ENCODE measurements around the gene NHS. TPM values are rescaled to one million over a fixed set of nuclear protein-coding genes. Genes with fewer than 3 reads are reported as not detected.

Gene NHS
- 1 to 10 TPM in 1 of 2 donors, under 1 TPM in 1; 0.78 to 1.7 TPM for polyA plus RNA-seq

DNA sequence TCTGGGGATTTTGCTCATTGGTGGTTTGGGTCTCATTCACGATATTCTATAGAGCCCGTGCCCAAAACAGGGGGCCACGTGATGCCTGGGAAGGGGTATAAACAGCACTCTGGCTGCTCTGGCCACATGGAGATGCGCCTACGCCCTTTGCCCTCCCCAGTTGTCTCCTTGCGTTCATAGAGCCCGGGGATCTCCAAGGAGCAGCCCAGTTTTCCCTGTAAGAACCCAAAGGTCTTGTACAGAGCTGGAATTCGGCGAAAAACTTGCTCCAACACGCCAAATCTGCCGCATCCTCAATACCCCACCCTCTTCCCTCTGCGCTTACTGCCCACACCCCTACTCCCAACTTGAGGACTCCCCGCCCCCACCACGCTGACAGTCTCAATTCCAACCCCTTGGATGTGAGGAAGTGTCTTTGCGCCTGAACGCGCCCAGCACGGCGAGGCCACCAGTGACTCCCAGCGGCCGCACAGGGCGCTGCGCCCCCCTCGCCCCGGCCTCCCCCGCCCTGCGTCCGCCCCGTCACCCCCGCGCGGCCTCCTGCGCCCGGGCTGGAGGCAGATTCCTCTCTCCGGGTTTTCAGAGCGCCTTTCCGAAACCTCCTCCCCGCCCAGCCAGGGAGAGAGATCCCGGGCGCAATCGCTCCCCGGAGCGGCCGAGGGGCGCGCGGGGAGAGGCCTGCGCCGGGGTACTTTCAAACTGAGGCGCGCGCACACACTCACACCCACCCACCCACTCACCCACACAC is at the start of gene NHS:
TSS of gene NHS (plus strand) at position 582 of the 748 bp plus-strand sequence. CDS start 558 bp downstream, outside the sequence.
- no peaks in the 10 kb centered on the region for H3K4me1 ChIP-seq (ENCODE audit: control insufficient read depth in 2 of 2, insufficient read depth in 2 of 2, low read length in 1 of 2)
- peak within 1 kb of the TSS; percentile 52 to 70 for H3K27ac ChIP-seq (ENCODE audit: low read depth in 2 of 2, low read length in 1 of 2)
- H3K9me3 ChIP-seq (ENCODE audit: control insufficient read depth in 2 of 2, insufficient read depth in 1 of 2, low read depth in 1 of 2, low read length in 1 of 2): peaks cover 0 to 5% of the 10 kb centered on the region in 2 donors
- no peaks in the 10 kb centered on the region for H3K27me3 ChIP-seq (ENCODE audit: control insufficient read depth in 1 of 2, insufficient read depth in 2 of 2, low read length in 2 of 2)
- peak within 1 kb of the TSS; percentile 50 to 68 for H3K4me3 ChIP-seq (ENCODE audit: low read depth in 1 of 2, low read length in 2 of 2)
- 2 to 32% methylated on average over 41 to 52 of the region's 52 CpGs for WGBS, 2 donors
- no peaks in the 10 kb centered on the region for H3K36me3 ChIP-seq (ENCODE audit: control insufficient read depth in 2 of 2, insufficient read depth in 2 of 2, low read length in 1 of 2)

GRCh38 chrX:17328837-17329236 is 46.2 kb upstream of the NHS start:
- no peaks in the 10 kb centered on the region for H3K36me3 ChIP-seq (ENCODE audit: control insufficient read depth in 2 of 2, insufficient read depth in 2 of 2, low read length in 1 of 2)
- H3K9me3 ChIP-seq (ENCODE audit: control insufficient read depth in 2 of 2, insufficient read depth in 1 of 2, low read depth in 1 of 2, low read length in 1 of 2): no peaks in the 10 kb centered on the region
- 61 to 85% methylated on average over 2 of the region's 2 CpGs for WGBS, 2 donors
- H3K27me3 ChIP-seq (ENCODE audit: control insufficient read depth in 1 of 2, insufficient read depth in 2 of 2, low read length in 2 of 2): no peaks in the 10 kb centered on the region
- H3K4me1 ChIP-seq (ENCODE audit: control insufficient read depth in 2 of 2, insufficient read depth in 2 of 2, low read length in 1 of 2): no peaks in the 10 kb centered on the region
- H3K4me3 ChIP-seq (ENCODE audit: low read depth in 1 of 2, low read length in 2 of 2): no peak overlapping the region
- no peak overlapping the region for H3K27ac ChIP-seq (ENCODE audit: low read depth in 2 of 2, low read length in 1 of 2)

DNA sequence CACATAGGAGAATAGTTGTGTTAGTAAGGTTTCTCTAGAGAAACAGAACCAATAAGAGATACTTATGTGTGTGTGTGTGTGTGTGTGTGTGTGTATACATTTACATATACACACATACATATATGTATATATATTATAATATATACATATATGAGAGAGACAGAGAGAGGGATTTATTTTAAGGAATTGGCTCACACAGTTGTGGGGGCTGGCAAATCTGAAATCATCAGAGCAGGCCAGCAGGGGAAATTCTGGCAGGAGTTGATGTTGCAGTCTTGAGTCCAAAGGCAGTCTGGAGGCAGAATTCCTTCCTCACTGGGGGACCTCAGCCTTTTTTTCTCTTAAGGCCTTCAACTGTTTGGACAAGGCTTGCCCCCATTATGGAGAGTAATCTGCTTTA is 38.6 kb upstream of the NHS start:
- Histone ChIP-seq H3K9me3 (ENCODE audit: control insufficient read depth in 2 of 2, insufficient read depth in 1 of 2, low read depth in 1 of 2, low read length in 1 of 2) (no peaks in the 10 kb centered on the region), H3K4me3 (ENCODE audit: low read depth in 1 of 2, low read length in 2 of 2) (no peak overlapping the region), H3K36me3 (ENCODE audit: control insufficient read depth in 2 of 2, insufficient read depth in 2 of 2, low read length in 1 of 2) (no peaks in the 10 kb centered on the region), H3K4me1 (ENCODE audit: control insufficient read depth in 2 of 2, insufficient read depth in 2 of 2, low read length in 1 of 2) (no peaks in the 10 kb centered on the region), H3K27ac (ENCODE audit: low read depth in 2 of 2, low read length in 1 of 2) (no peak overlapping the region), H3K27me3 (ENCODE audit: control insufficient read depth in 1 of 2, insufficient read depth in 2 of 2, low read length in 2 of 2) (peaks cover 0 to 3% of the 10 kb centered on the region in 2 donors)

DNA sequence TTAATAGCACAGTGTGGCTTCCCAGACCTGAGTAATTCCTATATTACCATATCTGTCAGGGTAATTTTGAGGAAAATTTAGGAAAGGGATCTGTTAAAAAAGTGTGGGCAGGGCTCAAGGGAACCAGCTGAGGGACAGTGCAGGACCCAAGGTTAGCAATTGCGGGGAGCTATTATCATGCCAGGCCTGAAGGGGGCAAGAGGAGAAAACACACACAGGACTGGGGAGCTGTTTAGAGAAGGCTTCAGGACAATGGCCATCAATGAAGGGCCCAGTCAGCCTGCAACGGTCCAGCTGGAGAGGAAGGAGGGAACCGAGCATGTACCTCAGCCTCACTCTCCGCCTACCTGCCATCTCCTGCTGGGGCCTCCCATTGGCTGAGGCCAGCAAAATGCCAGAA is 19.0 kb upstream of the NHS start:
- H3K36me3 ChIP-seq (ENCODE audit: control insufficient read depth in 2 of 2, insufficient read depth in 2 of 2, low read length in 1 of 2): no peaks in the 10 kb centered on the region
- no peaks in the 10 kb centered on the region for H3K4me1 ChIP-seq (ENCODE audit: control insufficient read depth in 2 of 2, insufficient read depth in 2 of 2, low read length in 1 of 2)
- no peaks in the 10 kb centered on the region for H3K9me3 ChIP-seq (ENCODE audit: control insufficient read depth in 2 of 2, insufficient read depth in 1 of 2, low read depth in 1 of 2, low read length in 1 of 2)
- WGBS, 2 donors: 77 to 78% methylated on average over 4 of the region's 4 CpGs
- H3K27me3 ChIP-seq (ENCODE audit: control insufficient read depth in 1 of 2, insufficient read depth in 2 of 2, low read length in 2 of 2): no peaks in the 10 kb centered on the region
- H3K27ac ChIP-seq (ENCODE audit: low read depth in 2 of 2, low read length in 1 of 2): no peak overlapping the region
- no peak overlapping the region for H3K4me3 ChIP-seq (ENCODE audit: low read depth in 1 of 2, low read length in 2 of 2)

GRCh38 chrX:17359500-17359899 is 15.5 kb upstream of the NHS start:
- H3K4me1 ChIP-seq (ENCODE audit: control insufficient read depth in 2 of 2, insufficient read depth in 2 of 2, low read length in 1 of 2): no peaks in the 10 kb centered on the region
- no peak overlapping the region for H3K27ac ChIP-seq (ENCODE audit: low read depth in 2 of 2, low read length in 1 of 2)
- H3K4me3 ChIP-seq (ENCODE audit: low read depth in 1 of 2, low read length in 2 of 2): no peak overlapping the region
- H3K9me3 ChIP-seq (ENCODE audit: control insufficient read depth in 2 of 2, insufficient read depth in 1 of 2, low read depth in 1 of 2, low read length in 1 of 2): no peaks in the 10 kb centered on the region
- no peaks in the 10 kb centered on the region for H3K27me3 ChIP-seq (ENCODE audit: control insufficient read depth in 1 of 2, insufficient read depth in 2 of 2, low read length in 2 of 2)
- H3K36me3 ChIP-seq (ENCODE audit: control insufficient read depth in 2 of 2, insufficient read depth in 2 of 2, low read length in 1 of 2): no peaks in the 10 kb centered on the region
- WGBS, 2 donors: 15 to 44% methylated on average over 3 of the region's 3 CpGs

GRCh38 chrX:17361620-17362019 is 13.4 kb upstream of the NHS start:
- Histone ChIP-seq H3K27ac (ENCODE audit: low read depth in 2 of 2, low read length in 1 of 2) (no peak overlapping the region), H3K9me3 (ENCODE audit: control insufficient read depth in 2 of 2, insufficient read depth in 1 of 2, low read depth in 1 of 2, low read length in 1 of 2) (no peaks in the 10 kb centered on the region), H3K4me1 (ENCODE audit: control insufficient read depth in 2 of 2, insufficient read depth in 2 of 2, low read length in 1 of 2) (no peaks in the 10 kb centered on the region), H3K4me3 (ENCODE audit: low read depth in 1 of 2, low read length in 2 of 2) (no peak overlapping the region), H3K27me3 (ENCODE audit: control insufficient read depth in 1 of 2, insufficient read depth in 2 of 2, low read length in 2 of 2) (no peaks in the 10 kb centered on the region), H3K36me3 (ENCODE audit: control insufficient read depth in 2 of 2, insufficient read depth in 2 of 2, low read length in 1 of 2) (no peaks in the 10 kb centered on the region)
- 69 to 82% methylated on average over 14 of the region's 14 CpGs for WGBS, 2 donors

GRCh38 chrX:17368002-17368401 is 7.0 kb upstream of the NHS start:
- Histone ChIP-seq H3K27ac (ENCODE audit: low read depth in 2 of 2, low read length in 1 of 2) (no peak overlapping the region), H3K4me3 (ENCODE audit: low read depth in 1 of 2, low read length in 2 of 2) (no peak overlapping the region), H3K36me3 (ENCODE audit: control insufficient read depth in 2 of 2, insufficient read depth in 2 of 2, low read length in 1 of 2) (no peaks in the 10 kb centered on the region), H3K4me1 (ENCODE audit: control insufficient read depth in 2 of 2, insufficient read depth in 2 of 2, low read length in 1 of 2) (no peaks in the 10 kb centered on the region), H3K9me3 (ENCODE audit: control insufficient read depth in 2 of 2, insufficient read depth in 1 of 2, low read depth in 1 of 2, low read length in 1 of 2) (no peaks in the 10 kb centered on the region), H3K27me3 (ENCODE audit: control insufficient read depth in 1 of 2, insufficient read depth in 2 of 2, low read length in 2 of 2) (no peaks in the 10 kb centered on the region)
- WGBS, 2 donors: 61 to 69% methylated on average over 3 of the region's 3 CpGs

DNA sequence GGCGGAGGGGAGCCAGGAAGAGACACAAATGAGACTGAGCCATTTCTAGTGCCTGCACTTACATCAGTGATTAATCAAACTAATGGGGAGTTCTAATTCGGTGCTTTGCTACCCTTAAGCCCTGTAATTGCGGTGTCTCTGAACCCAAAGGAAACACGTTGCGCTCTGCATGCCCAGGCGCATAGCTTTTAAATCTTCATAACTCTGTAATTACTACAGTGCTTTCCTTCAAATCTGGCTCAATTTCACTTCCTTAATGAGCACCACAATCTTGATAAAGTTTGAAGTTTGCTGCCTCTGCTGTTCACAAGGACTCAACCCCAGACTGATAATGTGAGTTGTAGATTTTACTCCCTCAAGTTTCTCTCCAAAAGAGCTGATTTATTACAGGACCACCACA is 5.7 kb upstream of the NHS start:
- Histone ChIP-seq H3K27ac (ENCODE audit: low read depth in 2 of 2, low read length in 1 of 2) (no peak overlapping the region), H3K9me3 (ENCODE audit: control insufficient read depth in 2 of 2, insufficient read depth in 1 of 2, low read depth in 1 of 2, low read length in 1 of 2) (no peaks in the 10 kb centered on the region), H3K36me3 (ENCODE audit: control insufficient read depth in 2 of 2, insufficient read depth in 2 of 2, low read length in 1 of 2) (no peaks in the 10 kb centered on the region), H3K4me3 (ENCODE audit: low read depth in 1 of 2, low read length in 2 of 2) (no peak overlapping the region), H3K27me3 (ENCODE audit: control insufficient read depth in 1 of 2, insufficient read depth in 2 of 2, low read length in 2 of 2) (no peaks in the 10 kb centered on the region), H3K4me1 (ENCODE audit: control insufficient read depth in 2 of 2, insufficient read depth in 2 of 2, low read length in 1 of 2) (no peaks in the 10 kb centered on the region)
- WGBS, 2 donors: 25 to 66% methylated on average over 6 of the region's 6 CpGs

GRCh38 chrX:17370191-17370590 is 4.8 kb upstream of the NHS start:
- Histone ChIP-seq H3K36me3 (ENCODE audit: control insufficient read depth in 2 of 2, insufficient read depth in 2 of 2, low read length in 1 of 2) (no peaks in the 10 kb centered on the region), H3K27me3 (ENCODE audit: control insufficient read depth in 1 of 2, insufficient read depth in 2 of 2, low read length in 2 of 2) (no peaks in the 10 kb centered on the region), H3K27ac (ENCODE audit: low read depth in 2 of 2, low read length in 1 of 2) (no peak overlapping the region), H3K9me3 (ENCODE audit: control insufficient read depth in 2 of 2, insufficient read depth in 1 of 2, low read depth in 1 of 2, low read length in 1 of 2) (no peaks in the 10 kb centered on the region), H3K4me1 (ENCODE audit: control insufficient read depth in 2 of 2, insufficient read depth in 2 of 2, low read length in 1 of 2) (no peaks in the 10 kb centered on the region), H3K4me3 (ENCODE audit: low read depth in 1 of 2, low read length in 2 of 2) (no peak overlapping the region)
- 67 to 79% methylated on average over 9 of the region's 9 CpGs for WGBS, 2 donors

DNA sequence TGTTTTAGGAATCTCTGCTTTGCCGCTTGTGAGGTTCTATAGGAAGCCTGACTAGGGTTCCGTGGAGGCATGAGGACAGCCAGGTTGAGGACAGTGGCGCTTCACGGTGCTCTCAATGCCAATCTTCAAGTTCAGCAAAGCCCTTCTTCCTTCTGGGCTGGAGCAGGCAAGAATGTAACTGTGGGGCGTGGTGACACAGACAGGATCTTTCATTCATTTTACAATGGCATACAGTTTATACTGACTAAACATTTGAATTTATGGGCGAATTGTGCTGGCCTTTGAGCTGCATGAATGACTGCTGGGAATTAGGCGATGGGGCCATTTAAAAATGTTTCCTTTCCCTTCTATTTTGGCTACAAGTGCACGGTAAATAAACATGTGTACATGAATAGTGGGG is 2.9 kb upstream of the NHS start:
- Histone ChIP-seq H3K4me3 (ENCODE audit: low read depth in 1 of 2, low read length in 2 of 2) (no peak overlapping the region), H3K4me1 (ENCODE audit: control insufficient read depth in 2 of 2, insufficient read depth in 2 of 2, low read length in 1 of 2) (no peaks in the 10 kb centered on the region), H3K27me3 (ENCODE audit: control insufficient read depth in 1 of 2, insufficient read depth in 2 of 2, low read length in 2 of 2) (no peaks in the 10 kb centered on the region), H3K9me3 (ENCODE audit: control insufficient read depth in 2 of 2, insufficient read depth in 1 of 2, low read depth in 1 of 2, low read length in 1 of 2) (peaks cover 0 to 5% of the 10 kb centered on the region in 2 donors), H3K36me3 (ENCODE audit: control insufficient read depth in 2 of 2, insufficient read depth in 2 of 2, low read length in 1 of 2) (no peaks in the 10 kb centered on the region), H3K27ac (ENCODE audit: low read depth in 2 of 2, low read length in 1 of 2) (no peak overlapping the region)
- WGBS, 2 donors: 74 to 79% methylated on average over 8 of the region's 8 CpGs
